GDM1 (cell line): ENCODE results near the gene MYH9.

Experiments used
- DNase-seq: peaks from one replicate; lab custom pipeline; 2025; lab: John Stamatoyannopoulos, UW

MYH9 gene

DNA sequence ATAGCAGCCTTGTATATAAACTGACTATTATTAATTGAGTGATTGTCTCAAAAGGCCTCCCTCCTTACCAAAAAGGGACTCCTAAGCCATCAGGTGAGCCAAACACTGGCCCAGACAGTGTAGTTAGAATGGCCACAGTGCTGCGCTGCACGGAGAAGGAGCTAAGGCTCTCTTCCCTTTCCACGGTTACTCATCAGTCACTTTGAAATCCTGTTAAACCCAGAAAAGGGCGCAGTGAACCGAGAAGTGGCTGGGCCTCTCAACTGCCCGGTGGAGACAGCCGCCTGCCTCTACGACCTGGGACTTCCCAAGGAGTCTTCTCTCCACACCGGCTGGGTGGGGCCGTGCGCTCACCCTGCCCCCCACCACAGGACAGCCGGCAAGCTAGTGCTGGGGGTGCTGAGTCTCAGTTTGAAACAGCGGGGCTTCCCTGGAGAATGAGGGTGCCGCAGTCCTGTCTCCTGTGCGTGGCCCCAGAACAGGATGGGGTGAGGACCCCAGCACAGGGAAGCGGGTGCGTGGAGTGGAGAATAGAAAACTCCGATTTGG lies 1.3 kb downstream of the MYH9 start:
- no peak for DNase-seq

DNA sequence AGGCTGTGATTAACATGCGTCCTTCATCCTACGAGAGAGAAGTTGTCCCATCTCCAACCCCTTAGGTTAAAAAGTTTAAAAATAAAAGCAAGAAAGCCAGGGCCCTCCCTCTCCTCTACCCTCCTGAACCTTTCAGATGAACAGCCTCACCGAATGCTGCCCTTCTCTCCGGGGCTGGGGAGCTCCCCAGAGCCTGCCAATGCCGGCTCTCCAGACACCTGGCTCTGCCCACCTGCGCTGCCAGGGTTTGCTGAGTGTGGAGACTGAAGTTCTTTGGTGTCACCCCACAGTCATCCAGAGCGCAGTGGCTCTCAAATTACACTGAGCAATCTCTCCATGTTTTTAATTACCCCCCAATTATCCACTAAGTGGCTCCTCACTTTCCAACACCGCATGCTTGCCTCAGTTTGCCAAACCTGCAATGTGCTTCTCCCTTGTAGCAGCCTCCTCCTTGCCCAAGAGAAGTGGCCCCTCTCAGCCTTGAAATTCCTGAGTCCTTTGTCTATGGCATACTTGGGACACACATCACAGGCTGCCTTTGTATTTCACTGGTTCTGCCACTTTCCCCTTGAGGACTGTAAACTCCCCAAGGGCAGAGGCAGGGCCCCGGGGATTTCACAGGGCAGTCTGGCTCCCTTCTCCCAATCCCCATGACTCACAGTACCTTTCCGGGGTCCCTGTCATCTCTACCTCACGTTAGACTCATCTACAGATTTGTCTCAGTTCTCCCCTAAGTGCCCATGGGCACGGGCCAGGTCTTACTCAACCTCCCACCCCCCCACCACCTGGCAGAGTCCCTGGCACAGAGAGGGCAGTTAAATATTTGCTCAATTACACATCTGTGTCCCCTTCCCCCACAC lies 2.0 kb downstream of the MYH9 start:
- DNase-seq: no peak

DNA sequence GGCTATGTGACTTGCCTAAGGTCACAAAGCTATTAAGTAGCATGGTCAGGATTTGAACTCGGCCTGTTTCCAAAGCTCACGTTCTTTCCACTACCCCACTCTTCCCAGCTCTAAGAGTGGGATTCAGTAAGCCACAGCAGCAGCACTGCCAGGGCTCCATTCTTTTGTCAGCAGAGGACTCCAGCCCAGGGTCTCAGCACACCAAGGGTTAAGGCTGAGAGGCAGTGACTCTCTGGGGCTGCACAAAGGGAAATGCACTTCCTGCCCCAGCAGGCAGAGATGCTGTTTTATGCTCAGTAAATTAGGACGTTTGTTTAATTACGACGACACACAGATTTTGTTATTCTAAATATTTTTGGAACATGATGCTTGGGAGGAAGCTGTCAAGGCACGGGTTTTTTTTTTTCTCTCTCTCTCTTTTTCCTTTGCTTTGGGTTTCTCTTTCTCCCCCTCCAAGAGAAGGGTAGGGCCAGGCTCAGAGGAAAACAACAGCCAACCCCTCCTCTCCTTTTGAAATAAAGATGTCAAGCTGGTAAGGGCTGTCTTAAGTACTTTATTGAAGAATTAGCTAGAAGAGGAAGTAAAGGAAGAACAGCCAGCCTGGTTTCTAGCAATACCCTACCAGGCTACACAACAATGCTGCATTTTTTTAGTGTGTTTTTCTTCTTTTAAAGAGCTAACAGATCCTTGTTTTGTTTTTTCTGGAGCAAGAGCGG lies 2.8 kb downstream of the MYH9 start:
- no peak for DNase-seq

DNA sequence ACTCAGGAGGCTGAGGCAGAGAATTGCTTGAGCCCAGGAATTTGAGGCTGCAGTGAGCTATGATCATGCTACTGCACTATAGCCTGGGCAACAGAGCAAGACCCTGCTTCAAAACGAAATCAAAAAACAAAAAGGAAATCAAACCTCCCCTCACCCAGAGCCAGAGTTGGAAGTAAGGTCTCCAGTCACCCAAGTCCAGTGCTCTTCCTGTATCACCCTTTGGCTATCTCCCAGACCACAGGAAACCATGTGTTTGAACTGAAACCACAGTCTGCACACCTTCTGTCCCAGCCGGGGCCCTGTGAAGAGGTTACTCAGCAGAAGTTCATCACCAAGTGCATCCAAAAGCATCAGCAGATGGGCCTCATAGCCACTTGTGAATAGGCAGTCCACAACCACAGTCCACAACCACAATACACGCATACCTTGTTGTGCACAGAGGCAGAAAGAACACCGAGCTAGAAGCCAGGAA lies 4.6 kb downstream of the MYH9 start:
- DNase-seq: no peak

DNA sequence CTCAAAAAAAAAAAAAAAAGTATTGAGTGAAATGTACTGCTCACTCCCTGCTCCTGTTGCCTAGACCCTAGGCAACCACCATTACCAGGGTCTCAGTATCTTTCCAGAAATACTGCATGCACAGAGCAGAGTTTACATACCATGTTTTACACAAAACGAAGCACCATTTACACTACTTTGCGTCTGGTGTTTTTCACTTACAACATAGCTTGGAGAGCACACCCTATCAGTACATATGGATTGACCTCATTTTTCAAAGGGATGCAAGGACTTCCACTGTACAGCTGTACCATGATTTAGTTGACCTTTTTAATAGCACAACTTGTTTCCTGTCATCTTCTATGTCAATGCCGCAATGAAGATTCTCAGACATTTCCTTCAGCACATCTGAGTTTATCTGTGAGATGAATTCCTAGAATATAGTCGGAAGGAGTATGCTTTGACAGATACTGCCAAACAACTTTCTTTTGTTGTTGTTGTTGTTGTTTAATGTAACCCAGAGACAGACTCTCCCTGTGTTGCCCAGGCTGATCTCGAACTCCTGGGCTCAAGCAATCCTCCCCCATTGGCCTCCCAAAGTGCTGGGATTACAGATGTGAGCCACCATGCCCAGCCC lies 6.1 kb downstream of the MYH9 start:
- no peak for DNase-seq

GRCh38 chr22:36379593-36380361 lies 8.0 kb downstream of the MYH9 start:
- no peak for DNase-seq

DNA sequence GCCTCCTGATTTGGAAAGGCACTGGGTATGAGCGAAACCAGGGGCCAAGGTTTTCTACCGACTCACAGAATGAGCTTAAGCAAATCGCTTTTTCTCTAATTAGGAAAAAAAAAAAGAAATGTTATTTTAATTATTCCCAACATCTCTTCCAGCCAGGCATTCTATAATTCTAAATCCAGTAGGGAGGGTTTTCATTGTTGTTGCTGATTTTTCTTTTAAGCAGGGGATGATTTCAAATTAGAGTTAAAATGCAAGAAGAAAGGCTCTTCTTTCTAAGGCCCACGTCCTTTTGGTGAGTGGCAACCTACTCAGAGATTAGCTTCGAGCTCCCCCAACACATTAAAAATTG lies 8.9 kb downstream of the MYH9 start:
- DNase-seq: no peak

- no peak for DNase-seq
Measured at GRCh38 chr22:36378080-36378868, 9.5 kb downstream of the MYH9 start.

- DNase-seq: no peak
Measured at GRCh38 chr22:36377022-36377631, 10.6 kb downstream of the MYH9 start.

- no peak for DNase-seq
Measured at GRCh38 chr22:36376265-36376664, 11.5 kb downstream of the MYH9 start.

- DNase-seq: no peak
Measured at GRCh38 chr22:36375071-36375980, 12.4 kb downstream of the MYH9 start.

- DNase-seq: no peak
Measured at GRCh38 chr22:36374603-36375024, 13.2 kb downstream of the MYH9 start.

DNA sequence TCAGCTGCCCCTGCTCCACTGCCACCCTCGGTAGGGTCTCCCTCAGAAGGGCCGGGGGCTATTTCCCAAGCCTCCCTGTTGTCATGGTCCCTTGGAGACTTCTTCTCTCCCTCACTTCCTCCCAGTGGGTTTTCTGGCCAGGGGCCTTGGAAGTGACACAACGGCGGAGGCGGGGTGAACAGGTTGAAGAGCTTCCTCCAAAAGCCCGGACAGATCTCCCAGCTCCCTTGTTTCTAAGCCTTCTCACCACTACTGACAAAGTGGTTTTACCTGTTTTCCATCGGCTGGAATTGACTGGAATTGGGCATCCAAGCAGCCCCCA lies 14.5 kb downstream of the MYH9 start:
- DNase-seq: no peak

DNA sequence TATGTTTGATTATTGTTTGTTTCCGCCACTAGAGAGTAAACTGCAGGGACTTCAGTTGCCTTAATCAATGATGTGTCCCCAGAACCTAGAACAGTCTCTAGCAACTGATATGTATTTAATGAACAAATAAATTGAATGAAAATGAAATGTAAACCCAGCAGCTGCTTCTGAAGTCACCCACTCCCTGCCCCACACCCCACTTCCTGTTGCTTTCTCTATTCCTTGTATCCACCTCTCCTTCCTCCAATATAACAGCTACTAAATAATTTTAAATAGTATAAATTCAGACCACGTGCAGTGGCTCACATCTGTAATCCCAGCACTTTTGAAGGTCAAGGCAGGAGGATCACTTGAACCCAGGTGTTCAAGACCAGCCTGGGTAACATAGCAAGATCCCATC lies 15.8 kb downstream of the MYH9 start:
- no peak for DNase-seq

DNA sequence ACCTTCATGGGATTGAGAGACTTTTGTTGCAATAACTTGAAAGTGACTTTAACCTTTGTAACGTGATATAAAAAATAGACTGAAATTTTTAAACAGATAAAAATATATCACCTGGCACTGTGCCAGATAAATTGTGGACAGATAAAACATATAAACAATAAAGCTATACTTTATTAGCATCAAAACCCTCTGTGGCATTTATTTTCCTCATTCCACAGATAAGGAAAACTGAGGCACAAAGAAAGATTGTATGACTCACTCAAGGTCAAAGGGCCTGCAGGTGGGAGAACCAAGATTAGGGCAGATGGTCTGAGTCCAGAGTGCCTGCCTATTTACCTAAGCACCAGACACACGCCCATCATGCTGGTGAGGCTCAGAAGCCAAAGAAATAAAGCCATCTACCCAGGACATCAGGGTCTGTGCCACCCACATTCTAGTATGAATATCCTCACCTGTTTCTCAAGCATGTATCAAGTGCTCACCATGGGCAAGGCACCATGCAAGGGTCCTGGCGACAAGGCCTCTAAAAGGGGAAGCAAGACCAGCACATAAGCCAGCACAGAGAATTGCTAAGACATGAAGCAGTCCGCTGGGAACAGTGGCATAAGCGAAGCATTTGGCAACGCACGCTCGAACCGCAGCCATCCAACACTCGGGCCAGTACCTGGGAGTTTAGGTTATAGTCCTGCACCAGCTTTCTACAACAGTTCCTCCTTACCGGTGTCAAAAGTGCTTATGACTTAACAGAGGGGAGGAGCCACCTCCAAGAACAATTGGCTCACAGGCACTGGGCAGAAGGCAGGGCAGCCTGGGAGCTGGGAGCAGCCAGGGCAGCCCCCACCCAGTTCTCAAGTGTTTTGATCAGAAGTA lies 17.6 kb downstream of the MYH9 start:
- DNase-seq: no peak

DNA sequence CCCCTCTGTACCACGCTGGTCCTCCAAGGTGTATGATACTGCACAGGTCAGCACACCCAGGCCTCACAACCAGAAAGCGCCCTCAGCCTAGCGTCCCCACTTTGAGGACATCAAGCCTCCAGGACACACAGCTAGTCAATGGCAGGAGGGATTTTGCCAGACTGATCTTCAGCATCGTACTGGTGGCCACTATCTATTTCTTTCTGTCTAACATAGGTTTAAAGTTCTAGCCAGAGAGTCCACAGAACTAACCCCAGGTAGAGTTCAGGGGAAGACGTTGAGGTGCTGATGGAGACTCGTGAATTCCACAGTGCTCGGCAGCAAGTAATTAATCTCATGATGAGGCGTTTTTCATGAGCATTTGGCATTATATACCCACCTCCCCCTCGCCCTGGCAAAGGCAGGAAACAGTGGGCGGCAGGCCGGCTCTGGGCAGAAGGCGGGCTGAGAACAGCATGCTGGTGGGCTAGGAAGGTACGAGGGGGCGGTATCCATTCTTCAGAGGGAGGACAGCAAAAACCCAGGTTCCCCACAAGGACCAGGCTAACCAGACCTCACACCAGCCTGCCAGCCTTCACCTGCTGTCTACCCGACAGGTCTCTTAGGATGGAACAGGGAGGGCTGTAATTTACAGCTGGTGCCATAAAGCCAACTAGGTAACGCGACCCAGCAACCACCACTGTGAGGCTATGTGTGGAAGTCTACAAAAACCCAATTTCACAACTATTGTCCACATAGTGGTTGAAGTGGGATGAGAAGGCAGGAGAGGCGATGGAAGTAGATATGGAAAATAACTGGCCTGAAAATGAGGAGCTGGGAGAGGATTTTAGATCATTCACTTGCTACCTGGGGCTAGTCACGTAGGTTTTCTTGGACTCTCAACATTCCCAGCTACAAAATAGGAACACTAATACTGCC lies 18.5 kb downstream of the MYH9 start:
- DNase-seq: no peak

DNA sequence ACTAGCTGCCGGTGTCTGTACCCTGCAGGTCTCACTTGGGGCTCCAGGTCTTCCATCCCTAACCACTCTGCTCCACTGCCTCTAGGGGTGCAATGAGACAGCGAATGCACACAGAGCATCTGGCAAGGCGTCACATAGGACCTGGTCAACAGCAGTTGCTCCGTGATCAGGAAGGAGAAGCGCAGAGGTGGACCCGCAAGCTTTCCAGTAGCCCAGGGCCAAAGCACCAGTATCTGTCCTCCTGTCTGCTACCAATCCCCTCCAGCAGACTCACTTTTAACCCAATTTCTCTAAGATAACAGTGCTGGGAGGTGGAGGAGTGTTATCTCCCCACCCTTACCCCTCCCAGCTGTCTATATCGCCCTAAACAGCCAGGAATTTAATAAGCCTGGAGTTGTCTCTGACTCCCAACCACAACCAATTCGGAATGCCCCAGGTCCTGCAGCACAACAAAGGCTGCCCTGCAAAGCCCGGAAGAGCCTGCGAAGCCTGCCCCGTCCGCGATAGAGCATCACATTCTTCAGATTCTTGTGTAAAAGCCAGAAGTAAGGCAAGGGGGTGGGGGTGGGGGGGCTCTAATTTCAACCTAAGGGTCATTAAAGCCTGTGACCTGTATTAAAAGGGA lies 19.3 kb downstream of the MYH9 start:
- no peak for DNase-seq
